PFSK-1 (cell line): ENCODE results near the gene RPUSD3.

ENCODE experiments used
- FOXP2 ChIP-seq: optimal IDR thresholded peaks from 2 replicates; pipeline ENCODE3; 2011; ENCODE audit warnings: borderline replicate concordance, control low read depth, inconsistent platforms; ENCODE audit not compliant: insufficient read depth; ENCODE audit errors: extremely low read length, extremely low read depth
- POLR2AphosphoS5 ChIP-seq: IDR thresholded peaks from 2 replicates; pipeline ENCODE4 v1.6.1; 2012; ENCODE audit warnings: low read depth, mild to moderate bottlenecking, control low read depth, low read length, moderate library complexity
- SIN3A ChIP-seq: IDR thresholded peaks from 2 replicates; pipeline ENCODE4 v1.6.1; 2012; ENCODE audit warnings: mild to moderate bottlenecking, low read length, moderate library complexity, borderline replicate concordance; ENCODE audit not compliant: insufficient read depth
- TAF1 ChIP-seq: IDR thresholded peaks from 2 replicates; pipeline ENCODE4 v1.6.1; 2012; ENCODE audit warnings: low read length, control low read depth, borderline replicate concordance; ENCODE audit not compliant: insufficient read depth
- TF ChIP-seq, protein P1 (sequence below), 2 experiments: IDR thresholded peaks; 2 replicates each; pipeline versions ENCODE4 v1.6.1 to v1.8.0; 2011 to 2012; ENCODE audit warnings: low read depth in 2 of 2, low read length in 2 of 2, control low read depth in 1 of 2, inconsistent platforms in 1 of 2, mild to moderate bottlenecking in 1 of 2, moderate library complexity in 1 of 2; ENCODE audit not compliant: insufficient read depth in 1 of 2

DNA sequence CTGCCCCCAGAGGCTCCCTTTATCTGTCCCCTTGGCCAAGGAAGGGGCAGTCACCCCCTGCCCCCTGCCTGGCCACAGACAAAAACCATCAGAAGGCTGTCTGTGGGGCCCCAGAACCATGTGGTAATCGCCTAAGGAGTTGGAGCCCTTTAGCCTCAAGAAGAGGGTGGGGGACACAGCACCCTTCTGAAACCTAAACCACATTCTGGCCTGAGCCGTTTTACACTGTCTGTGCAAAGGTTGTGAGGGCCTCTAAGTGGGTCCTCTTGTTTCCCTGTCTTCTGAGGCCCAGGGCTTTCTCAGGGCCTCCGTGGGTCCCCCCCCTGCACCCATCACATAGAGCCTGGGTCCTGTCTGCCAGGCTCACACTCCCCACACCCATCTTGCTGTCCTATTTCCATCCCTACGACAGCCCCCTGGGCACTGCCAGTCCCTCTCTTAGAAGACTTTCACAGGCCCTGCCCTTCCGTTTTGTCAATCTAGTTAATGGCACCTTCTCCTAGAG is 17.9 kb upstream of the RPUSD3 start:
- no peak for TF ChIP-seq POLR2AphosphoS5
- no peak for TF ChIP-seq SIN3A
- TF ChIP-seq, protein P1, sequence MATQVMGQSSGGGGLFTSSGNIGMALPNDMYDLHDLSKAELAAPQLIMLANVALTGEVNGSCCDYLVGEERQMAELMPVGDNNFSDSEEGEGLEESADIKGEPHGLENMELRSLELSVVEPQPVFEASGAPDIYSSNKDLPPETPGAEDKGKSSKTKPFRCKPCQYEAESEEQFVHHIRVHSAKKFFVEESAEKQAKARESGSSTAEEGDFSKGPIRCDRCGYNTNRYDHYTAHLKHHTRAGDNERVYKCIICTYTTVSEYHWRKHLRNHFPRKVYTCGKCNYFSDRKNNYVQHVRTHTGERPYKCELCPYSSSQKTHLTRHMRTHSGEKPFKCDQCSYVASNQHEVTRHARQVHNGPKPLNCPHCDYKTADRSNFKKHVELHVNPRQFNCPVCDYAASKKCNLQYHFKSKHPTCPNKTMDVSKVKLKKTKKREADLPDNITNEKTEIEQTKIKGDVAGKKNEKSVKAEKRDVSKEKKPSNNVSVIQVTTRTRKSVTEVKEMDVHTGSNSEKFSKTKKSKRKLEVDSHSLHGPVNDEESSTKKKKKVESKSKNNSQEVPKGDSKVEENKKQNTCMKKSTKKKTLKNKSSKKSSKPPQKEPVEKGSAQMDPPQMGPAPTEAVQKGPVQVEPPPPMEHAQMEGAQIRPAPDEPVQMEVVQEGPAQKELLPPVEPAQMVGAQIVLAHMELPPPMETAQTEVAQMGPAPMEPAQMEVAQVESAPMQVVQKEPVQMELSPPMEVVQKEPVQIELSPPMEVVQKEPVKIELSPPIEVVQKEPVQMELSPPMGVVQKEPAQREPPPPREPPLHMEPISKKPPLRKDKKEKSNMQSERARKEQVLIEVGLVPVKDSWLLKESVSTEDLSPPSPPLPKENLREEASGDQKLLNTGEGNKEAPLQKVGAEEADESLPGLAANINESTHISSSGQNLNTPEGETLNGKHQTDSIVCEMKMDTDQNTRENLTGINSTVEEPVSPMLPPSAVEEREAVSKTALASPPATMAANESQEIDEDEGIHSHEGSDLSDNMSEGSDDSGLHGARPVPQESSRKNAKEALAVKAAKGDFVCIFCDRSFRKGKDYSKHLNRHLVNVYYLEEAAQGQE (IDR thresholded peaks at IDR 0.05; ENCODE audit: insufficient read depth in 1 of 2, low read depth in 2 of 2, low read length in 2 of 2) = no peak
- TF ChIP-seq TAF1 = no peak
- TF ChIP-seq FOXP2 = no peak
